Fibroblast of skin of left quadriceps (primary cell): ENCODE data around the gene TSPAN4.

ENCODE experiments used
- DNase-seq, 2 experiments: peaks; one replicate each; pipeline ENCODE4 v3.0.0-alpha.2; 2013; ENCODE audit warnings: low read depth in 2 of 2

The TSPAN4 gene

DNA sequence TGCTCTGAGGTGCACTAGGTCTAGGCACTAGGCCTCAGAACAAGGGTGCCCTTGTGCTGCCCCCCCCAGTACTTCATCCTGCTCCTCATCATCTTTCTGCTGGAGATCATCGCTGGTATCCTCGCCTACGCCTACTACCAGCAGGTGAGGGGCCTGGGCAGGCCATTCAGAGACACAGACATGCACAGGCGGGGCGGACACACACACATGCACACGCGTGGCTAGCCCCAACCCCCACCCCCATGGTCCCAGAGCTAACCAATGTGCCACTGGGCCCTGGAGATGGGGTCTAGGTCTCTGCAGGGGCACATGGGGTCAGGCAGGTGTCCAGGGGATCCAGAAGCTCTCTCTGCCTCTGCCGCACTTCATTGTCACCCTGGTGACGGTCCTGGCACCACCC, 6.0 kb upstream of the TSPAN4 start:
- no peak for DNase-seq

- DNase-seq, result no peak
Observed at GRCh38 chr11:837189-837989, 5.3 kb upstream of the TSPAN4 start.

DNA sequence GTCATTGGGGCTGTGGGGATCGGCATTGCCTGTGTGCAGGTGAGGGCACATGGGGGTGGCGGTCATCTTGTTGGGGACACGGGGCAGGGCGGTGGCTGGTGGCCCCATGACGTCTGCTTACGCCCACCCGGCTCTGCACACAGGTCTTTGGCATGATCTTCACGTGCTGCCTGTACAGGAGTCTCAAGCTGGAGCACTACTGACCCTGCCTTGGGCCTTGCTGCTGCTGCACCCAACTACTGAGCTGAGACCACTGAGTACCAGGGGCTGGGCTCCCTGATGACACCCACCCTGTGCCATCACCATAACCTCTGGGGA, 4.7 kb upstream of the TSPAN4 start:
- DNase-seq, result no peak

DNA sequence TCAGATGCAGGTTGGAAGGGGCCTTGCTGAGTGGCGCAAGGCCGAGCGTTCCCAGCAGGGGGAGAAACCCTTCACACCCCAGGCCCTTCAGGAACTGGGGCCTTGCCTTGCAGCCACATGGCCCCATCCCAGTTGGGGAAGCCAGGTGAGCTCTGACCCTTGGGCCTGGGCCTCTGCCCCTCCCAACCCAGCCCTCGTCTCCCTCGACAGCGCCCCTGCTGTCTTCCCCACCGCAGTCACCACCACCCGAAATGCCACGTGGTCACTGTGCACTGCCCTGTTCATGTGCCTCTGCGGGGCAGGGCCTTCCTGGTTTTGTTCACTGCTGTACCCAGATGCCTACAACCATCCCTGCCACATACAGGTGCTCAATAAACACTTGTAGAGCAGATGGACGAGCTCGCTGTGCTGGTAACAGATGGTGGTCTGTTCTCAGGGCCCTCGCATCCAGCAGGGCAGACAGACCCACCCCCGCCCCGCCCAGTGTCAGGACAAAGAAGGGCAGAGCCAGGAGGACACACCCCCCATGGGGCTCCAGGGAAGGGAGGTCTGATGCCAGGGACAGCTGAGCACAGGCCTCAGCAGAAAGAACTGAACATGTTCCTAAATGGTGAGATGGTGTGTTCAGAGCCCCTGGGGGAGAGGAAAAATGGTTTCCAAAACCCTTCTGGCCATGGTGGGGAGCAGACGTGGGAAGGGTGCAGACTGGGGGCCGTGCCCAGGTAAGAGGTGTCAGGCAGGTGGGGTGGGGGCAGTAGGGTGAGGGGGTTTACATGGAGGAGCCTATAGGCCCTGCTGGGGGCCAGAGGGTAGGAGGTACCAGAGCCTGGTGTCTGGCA, 4.0 kb upstream of the TSPAN4 start:
- no peak for DNase-seq

- DNase-seq, result no peak
Observed at GRCh38 chr11:839280-839623, 3.4 kb upstream of the TSPAN4 start.

- no peak for DNase-seq
Observed at GRCh38 chr11:839875-840617, 2.6 kb upstream of the TSPAN4 start.

DNA sequence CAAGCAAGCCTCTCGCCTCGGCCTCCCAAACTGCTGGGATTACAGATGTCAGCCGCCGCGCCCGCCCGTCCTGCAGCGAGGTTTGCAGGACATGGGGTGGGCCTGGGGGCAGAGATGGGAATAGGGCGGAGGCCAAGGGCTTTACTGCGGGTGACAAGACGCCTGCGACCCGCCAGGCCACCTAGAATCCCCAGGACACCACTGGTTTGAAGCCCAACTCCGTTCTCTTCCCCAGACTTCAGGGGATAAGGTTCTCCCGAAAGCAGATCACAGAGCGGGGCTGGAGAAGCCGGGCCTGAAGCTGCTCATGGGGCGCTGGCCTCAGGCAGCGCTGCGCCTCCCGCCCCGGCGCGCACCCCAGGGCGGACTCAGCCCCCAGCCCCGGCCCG, 677 bp upstream of the TSPAN4 start:
- no peak for DNase-seq

- DNase-seq, result no peak
Observed at GRCh38 chr11:843086-843734, 558 bp downstream of the TSPAN4 start.

DNA sequence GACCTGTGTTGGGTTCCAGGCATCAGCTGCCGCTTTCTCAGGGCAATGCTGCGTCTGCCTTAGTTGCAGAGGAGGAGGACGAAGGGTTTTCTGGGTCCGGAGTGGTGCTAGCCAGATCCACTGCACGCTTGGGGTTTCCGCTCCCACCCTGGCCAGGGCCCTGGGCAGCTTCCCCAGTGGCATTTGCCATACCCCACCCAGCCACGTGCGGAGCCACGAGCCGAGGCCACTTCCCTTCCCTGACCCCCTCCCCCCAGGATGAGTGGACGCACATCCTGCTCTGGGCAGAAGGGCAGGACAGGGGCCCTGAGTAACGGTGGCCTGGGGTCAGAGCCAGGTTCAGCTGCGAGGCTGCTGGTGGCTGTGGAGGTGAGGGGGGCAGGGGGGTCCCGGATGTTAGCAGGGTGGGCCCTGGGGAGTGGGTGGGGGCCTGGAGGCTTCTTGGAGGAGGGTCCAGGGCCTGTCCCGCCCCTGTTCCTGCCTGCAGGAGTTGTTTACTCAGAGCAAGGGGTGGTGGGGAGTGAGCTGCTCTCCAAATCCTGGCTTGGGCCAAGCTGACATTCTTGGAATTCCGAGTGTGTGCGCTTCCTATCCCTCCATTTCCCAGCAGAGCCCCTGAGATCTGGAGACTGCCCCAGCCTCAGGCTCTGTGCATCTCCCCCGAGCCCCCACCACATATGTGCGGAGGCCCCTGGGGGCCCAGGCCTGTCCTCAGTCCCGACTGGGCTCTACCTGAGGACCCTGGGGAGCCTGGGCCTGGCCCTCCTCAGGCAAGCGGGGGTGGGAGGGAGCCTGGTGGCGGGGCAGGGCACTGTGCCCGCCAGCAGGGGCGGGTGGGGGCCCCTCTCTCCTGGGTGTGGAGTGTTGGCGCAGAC, 1.4 kb downstream of the TSPAN4 start:
- peak; percentile 90 for DNase-seq

DNA sequence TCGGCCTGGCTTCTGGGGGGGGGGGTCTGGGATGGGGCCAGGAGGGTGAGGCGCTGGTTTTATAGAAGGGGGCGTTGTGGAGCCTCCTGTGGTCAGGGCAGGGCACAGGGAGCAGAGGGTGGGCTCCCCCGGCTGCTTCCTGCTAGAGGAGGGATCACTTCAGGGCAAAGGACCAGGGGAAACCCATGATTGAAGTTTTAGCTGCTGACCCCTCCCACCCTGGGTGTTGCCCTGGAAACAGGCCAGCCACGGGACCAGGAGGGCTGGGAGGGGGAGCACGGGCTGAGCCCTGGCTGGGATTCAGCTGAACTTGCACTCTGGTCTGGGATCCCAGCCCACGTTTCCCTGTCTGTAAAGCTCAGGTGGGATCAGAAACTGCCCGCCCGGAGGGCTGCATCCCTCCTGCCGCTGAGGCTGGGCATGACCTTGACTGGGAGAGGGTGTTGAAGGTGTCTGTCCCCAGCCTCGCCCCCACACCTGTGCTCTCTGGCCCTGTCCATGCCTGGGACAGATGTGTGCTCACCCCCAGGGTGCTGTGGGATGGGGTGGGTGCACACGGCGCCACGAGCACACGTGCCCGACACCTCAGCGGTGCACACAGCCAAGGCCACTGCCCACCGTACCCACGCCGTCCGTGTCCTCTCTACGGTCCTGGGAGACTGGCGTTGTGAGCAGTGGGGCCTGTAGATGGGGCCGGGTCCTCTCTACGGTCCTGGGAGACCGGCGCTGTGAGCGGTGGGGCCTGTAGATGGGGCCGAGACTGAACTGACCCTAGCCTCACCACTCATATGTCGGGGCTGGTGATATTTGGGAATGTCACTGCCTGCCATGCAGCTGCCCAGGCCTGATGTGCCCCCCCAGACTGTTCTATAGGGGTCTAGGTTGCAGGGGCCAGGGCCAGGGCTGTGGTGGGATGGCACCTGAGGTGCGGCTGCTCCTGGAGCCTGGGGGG, 2.3 kb downstream of the TSPAN4 start:
- peak; percentile 74 to 77 for DNase-seq

DNA sequence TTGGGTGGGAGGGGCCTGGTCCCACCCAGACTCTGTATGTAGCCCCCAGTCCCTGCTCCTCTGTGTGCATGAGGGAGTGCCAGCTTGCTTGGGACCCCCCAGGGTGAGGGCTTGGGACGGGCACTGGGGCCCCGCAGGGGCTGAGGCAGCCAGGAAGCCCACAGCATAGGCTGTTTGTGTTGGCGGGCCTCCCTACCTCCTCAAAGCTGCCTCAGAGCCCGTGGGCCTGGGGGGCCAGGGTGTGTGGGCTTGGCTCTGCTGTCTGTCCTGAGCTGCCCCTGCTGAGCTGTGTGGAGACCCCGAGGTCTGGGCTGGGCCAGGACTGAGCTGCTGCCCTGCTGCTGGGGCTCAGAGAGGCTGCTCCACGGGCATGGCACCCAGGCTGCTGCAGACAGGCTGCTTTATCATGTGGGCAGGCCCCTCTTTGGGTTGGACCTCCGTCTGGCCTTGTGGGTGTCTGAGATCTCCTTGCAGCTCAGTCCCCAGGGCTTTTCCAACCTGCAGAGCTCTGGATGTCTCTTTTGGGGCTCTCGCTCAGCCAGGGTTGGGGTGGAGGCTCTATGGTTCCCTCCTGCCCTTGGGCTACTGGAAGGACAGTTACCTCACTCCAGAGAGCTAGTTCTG, 3.3 kb downstream of the TSPAN4 start:
- no peak for DNase-seq

DNA sequence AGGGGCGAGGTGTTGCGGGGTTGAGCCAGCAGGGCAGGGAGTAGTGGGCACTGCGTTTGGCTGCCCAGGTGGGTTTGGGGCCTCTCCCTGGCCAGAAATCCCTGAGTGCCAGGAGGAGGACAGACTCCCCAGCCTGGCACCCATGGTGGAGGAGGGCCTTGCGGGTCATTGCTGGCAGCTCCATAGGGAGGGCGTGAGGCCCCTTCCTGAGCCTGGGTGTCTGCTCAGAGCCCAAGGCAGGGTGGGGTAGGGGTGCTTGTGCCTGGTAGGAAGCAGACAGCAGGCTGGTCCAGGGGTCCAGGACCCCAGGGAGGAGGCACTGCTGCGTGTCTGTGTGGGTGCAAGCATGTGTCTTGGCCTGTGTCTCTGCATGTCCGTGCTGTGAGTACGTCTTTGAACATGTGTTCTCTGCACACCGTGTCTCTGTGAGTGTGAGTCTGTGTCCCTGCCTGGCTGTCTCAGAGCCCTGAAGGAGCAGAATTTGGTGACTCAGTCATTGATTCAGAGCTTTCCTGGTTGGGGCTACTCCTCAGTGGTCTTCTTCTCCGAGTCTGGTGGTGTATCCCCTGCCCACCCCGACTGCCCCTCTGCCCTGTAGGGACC, 3.9 kb downstream of the TSPAN4 start:
- DNase-seq, result no peak

- no peak for DNase-seq
Observed at GRCh38 chr11:847876-848275, 5.2 kb downstream of the TSPAN4 start.

DNA sequence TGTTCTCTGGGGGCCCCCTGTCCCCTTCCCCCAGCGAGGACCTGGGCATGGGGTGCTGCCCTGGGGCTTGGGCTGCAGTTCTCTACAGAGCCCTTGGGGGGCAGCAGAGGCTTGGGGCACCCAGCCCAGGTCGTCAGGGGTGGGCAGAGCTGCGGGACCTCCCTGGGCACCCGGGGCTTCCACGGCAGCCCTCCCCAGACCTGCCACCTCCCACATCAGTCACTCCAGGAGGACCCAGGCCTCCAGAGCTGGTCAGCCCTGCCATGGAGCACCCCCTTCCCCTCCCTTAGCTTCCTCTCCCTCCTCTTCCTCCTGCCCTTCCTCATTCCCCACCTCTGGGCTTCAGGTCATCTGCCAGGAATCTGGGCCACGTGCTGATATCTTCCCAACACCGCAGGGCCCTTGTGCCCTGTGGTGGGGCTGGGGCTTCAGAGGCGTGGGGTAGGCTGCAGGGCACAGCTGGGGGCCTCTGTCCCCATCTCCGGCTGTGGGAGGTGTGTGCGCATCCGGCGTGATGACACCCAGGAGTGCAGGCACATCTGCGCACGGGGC, 5.8 kb downstream of the TSPAN4 start:
- no peak for DNase-seq

- DNase-seq, result no peak
Observed at GRCh38 chr11:849104-849824, 6.6 kb downstream of the TSPAN4 start.

DNA sequence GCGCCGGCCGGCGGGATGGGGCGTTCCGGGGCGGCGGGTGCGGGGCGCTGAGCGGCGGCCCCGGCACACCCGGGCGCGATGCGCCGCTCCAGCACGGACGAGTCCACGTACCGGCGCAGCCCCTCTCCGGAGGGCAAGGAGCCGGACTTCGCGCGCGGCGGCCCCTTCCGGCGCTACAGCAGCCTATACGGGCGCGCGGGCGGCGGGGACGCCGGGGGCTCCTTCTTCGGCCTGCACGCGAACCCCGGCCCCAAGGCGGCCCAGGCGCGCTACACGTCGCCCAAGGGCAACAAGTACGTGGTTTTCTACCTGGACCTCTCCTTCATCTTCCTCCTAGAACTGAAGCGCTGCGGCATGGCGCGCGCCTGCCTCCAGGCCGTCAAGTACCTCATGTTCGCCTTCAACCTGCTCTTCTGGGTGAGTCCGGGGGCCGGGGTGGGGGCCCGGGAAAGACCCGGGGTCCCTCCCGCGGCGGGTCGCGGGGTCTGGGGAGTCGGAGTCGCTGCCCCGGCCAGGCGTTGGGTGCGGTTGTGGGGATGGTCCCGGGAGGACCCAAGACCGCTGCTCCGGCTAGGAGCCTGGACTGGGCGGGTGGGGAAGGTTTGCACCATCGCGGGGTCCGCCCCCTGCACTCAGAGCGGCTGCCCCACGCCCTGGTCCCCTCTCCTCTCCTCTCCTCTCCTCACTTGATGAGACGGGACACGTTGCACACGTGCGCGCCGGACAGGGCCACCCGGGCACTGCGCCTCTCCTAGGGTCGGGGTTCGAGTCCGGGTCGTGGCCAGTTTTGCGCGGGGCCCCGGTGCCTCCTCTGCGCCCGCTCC, 7.5 kb downstream of the TSPAN4 start:
- no peak for DNase-seq
